Right cardiac atrium (tissue), 5 donors: ENCODE results near the gene KCNQ1OT1. TPM values are rescaled to one million over a fixed set of nuclear protein-coding genes. Genes with fewer than 3 reads are reported as not detected.

Experiments used
- ATAC-seq, 2 donors: fragments of 200-7000 bp; cut with Tn5 transposase; one replicate each; pipeline versions ENCODE4 v1.8.0 to v1.9.1; 2020; ENCODE audit warnings: moderate library complexity in 2 of 2, mild to moderate bottlenecking in 1 of 2
- DNase-seq, 3 donors: peaks; one replicate each; pipeline ENCODE4 v3.0.0-alpha.2; 2020
- H3K27ac ChIP-seq: one replicate; pipeline ENCODE4 v1.5.1; 2013; ENCODE audit warnings: mild to moderate bottlenecking, low read length, control low read depth, moderate library complexity
- H3K27me3 ChIP-seq: one replicate; pipeline ENCODE4 v1.6.1; 2013; ENCODE audit not compliant: control insufficient read depth, insufficient read depth
- H3K4me1 ChIP-seq: one replicate; pipeline ENCODE4 v1.6.1; 2013; ENCODE audit warnings: low read length; ENCODE audit not compliant: control insufficient read depth, insufficient read depth
- H3K4me3 ChIP-seq: one replicate; pipeline ENCODE4 v1.5.1; 2013; ENCODE audit warnings: low read length, control low read depth
- H3K9me3 ChIP-seq: one replicate; pipeline ENCODE4 v1.6.1; 2013; ENCODE audit warnings: low read length; ENCODE audit not compliant: control insufficient read depth
- WGBS: extraction: QIAGEN DNeasy Blood & Tissue Kit; methylation state at CpG from one replicate; pipeline ENCODE4 v1.1.7; 2013; 5-methylcytosine and 5-hydroxymethylcytosine counted together
- intact Hi-C, 4 donors: fragments of 100-400 bp; cut with DNase I; formaldehyde crosslinking; loops; one replicate each; pipeline versions ENCODE4 v1.11.0 to v1.14.0; 2022 to 2023
- polyA plus RNA-seq: library from polyadenylated mRNA; stranded (reverse); fragments of 200-250 nt; gene quantifications from one replicate; pipeline ENCODE4 v1.2.3, GENCODE V29; 2013
- total RNA-seq, 4 donors: library from RNA; stranded (reverse); fragmentation: NEBNext Ultra II Directional; extraction: Animal tissue kit (Norgen Biotek cat#: 25700); gene quantifications; one replicate each; pipeline ENCODE4 v1.2.1, GENCODE V29; 2021
- donor health status: healthy with polysubstance abuse.
- donor health status: DM: no; HTN: yes; CAD: no.
- donor health status: DM: no; HTN: no; CAD: no.
- donor health status: DM: no; HTN: yes; CAD: no; lungs with severe emphysema.
- donor health status: DM: yes; HTN: yes; CAD: no.

The KCNQ1OT1 gene
- total and polyA plus RNA-seq, 5 donors, result 0.41 to 0.78 (median 0.53) TPM

GRCh38 chr11:2736577-2737225, 36.9 kb upstream of the KCNQ1OT1 start:
- ATAC-seq, result no peak

GRCh38 chr11:2735053-2735589, 35.3 kb upstream of the KCNQ1OT1 start:
- no peaks in the 10 kb centered on the region for H3K27me3 ChIP-seq
- no peaks in the 10 kb centered on the region for H3K4me1 ChIP-seq
- no peaks in the 10 kb centered on the region for H3K9me3 ChIP-seq
- 92% methylated on average over 12 of the region's 12 CpGs for WGBS
- DNase-seq, result peak in 1 of 3 donors; percentile 8
- H3K27ac ChIP-seq, result no peak overlapping the region
- ATAC-seq, result no peak
- intact Hi-C loops, result no loop called here
- no peak overlapping the region for H3K4me3 ChIP-seq

More at GRCh38 chr11:2736577-2737225, 36.9 kb upstream of the KCNQ1OT1 start:
- DNase-seq, result peak in 2 of 3 donors; percentile 30 to 44
- Histone ChIP-seq H3K4me3 (no peak overlapping the region), H3K27ac (no peak overlapping the region), H3K9me3 (no peaks in the 10 kb centered on the region), H3K4me1 (no peaks in the 10 kb centered on the region), H3K27me3 (no peaks in the 10 kb centered on the region)
- 95% methylated on average over 21 of the region's 21 CpGs for WGBS
- intact Hi-C loops, result no loop called here

- no peaks in the 10 kb centered on the region for H3K9me3 ChIP-seq
- no peak overlapping the region for H3K27ac ChIP-seq
- ATAC-seq (no peak), DNase-seq (peak in 2 of 3 donors; percentile 43 to 55)
- H3K4me1 ChIP-seq, result no peaks in the 10 kb centered on the region
- WGBS, result 84% methylated on average over 32 of the region's 32 CpGs
- no peaks in the 10 kb centered on the region for H3K27me3 ChIP-seq
- no peak overlapping the region for H3K4me3 ChIP-seq
- intact Hi-C loops, result no loop called here
Observed at GRCh38 chr11:2734181-2735052, 34.6 kb upstream of the KCNQ1OT1 start.

- WGBS, result 89% methylated on average over 12 of the region's 12 CpGs
- intact Hi-C loops, result no loop called here
- Histone ChIP-seq H3K4me1 (no peaks in the 10 kb centered on the region), H3K27me3 (no peaks in the 10 kb centered on the region), H3K9me3 (no peaks in the 10 kb centered on the region), H3K4me3 (no peak overlapping the region), H3K27ac (no peak overlapping the region)
- ATAC-seq (no peak), DNase-seq (peak in 2 of 3 donors; percentile 37 to 39)
Observed at GRCh38 chr11:2732940-2733628, 33.3 kb upstream of the KCNQ1OT1 start.

- intact Hi-C loops, result no loop called here
- Histone ChIP-seq H3K27me3 (no peaks in the 10 kb centered on the region), H3K4me3 (no peak overlapping the region), H3K4me1 (no peaks in the 10 kb centered on the region), H3K27ac (no peak overlapping the region), H3K9me3 (no peaks in the 10 kb centered on the region)
- 93% methylated on average over 32 of the region's 32 CpGs for WGBS
- ATAC-seq (no peak), DNase-seq (peak in 2 of 3 donors; percentile 51 to 59)
Observed at GRCh38 chr11:2732261-2732939, 32.6 kb upstream of the KCNQ1OT1 start.

- DNase-seq (peak in 1 of 3 donors; percentile 52), ATAC-seq (no peak)
- Histone ChIP-seq H3K9me3 (no peaks in the 10 kb centered on the region), H3K4me3 (no peak overlapping the region), H3K27me3 (no peaks in the 10 kb centered on the region), H3K4me1 (no peaks in the 10 kb centered on the region), H3K27ac (no peak overlapping the region)
- intact Hi-C loops, result no loop called here
- 80% methylated on average over 28 of the region's 28 CpGs for WGBS
Observed at GRCh38 chr11:2731130-2732125, 31.6 kb upstream of the KCNQ1OT1 start.

GRCh38 chr11:2730272-2731129, 30.7 kb upstream of the KCNQ1OT1 start:
- 62% methylated on average over 16 of the region's 16 CpGs for WGBS
- Histone ChIP-seq H3K9me3 (no peaks in the 10 kb centered on the region), H3K4me3 (no peak overlapping the region), H3K27ac (no peak overlapping the region), H3K4me1 (no peaks in the 10 kb centered on the region), H3K27me3 (no peaks in the 10 kb centered on the region)
- DNase-seq (peak in 2 of 3 donors; percentile 68 to 84), ATAC-seq (peak in 1 of 2 donors; percentile 32)
- intact Hi-C loops, result no loop called here

- H3K27ac ChIP-seq, result no peak overlapping the region
- no peak for DNase-seq
- no peak overlapping the region for H3K4me3 ChIP-seq
- no peaks in the 10 kb centered on the region for H3K4me1 ChIP-seq
- WGBS, result 94% methylated on average over 9 of the region's 9 CpGs
- intact Hi-C loops, result no loop called here
- no peaks in the 10 kb centered on the region for H3K27me3 ChIP-seq
- H3K9me3 ChIP-seq, result no peaks in the 10 kb centered on the region
- no peak for ATAC-seq
Observed at GRCh38 chr11:2729841-2730240, 30.0 kb upstream of the KCNQ1OT1 start.

GRCh38 chr11:2728663-2729332, 29.0 kb upstream of the KCNQ1OT1 start:
- ATAC-seq (no peak), DNase-seq (no peak)
- H3K4me3 ChIP-seq, result no peak overlapping the region
- no peaks in the 10 kb centered on the region for H3K4me1 ChIP-seq
- H3K27me3 ChIP-seq, result no peaks in the 10 kb centered on the region
- 89% methylated on average over 18 of the region's 18 CpGs for WGBS
- H3K9me3 ChIP-seq, result no peaks in the 10 kb centered on the region
- intact Hi-C loops, result no loop called here
- no peak overlapping the region for H3K27ac ChIP-seq
